ENCODE measurements around the gene THAP3.
"Not testable (repeated sequence)": the region's sequence is repeated elsewhere in the genome, so short reads cannot be mapped to it uniquely, and the experiment has no call there.

THAP3 gene

GRCh38 chr1:6591222-6591621 is 33.4 kb upstream of the THAP3 start:
- no peak for DNase-seq (ENCODE audit: low read depth)

DNA sequence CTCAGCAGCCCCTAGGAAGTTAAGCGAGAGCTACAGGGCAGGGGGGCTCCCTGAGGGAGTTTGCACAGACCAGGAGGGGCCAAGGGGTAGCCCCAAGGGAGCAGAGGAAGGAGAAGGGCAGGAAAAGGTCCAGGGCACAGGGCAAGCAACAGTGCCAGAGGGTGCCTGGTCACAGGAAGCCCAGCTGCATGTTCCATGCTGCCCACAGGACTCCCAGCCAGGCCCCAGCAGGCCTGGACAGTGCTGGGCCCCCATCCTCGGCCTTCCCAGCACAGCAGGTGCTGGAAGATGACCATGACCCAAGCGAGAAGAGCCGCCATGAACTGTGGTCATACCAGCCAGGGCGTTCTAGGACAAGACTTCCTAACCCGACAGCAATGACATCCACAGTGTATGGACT is 33.0 kb upstream of the THAP3 start:
- no peak for DNase-seq (ENCODE audit: low read depth)

DNA sequence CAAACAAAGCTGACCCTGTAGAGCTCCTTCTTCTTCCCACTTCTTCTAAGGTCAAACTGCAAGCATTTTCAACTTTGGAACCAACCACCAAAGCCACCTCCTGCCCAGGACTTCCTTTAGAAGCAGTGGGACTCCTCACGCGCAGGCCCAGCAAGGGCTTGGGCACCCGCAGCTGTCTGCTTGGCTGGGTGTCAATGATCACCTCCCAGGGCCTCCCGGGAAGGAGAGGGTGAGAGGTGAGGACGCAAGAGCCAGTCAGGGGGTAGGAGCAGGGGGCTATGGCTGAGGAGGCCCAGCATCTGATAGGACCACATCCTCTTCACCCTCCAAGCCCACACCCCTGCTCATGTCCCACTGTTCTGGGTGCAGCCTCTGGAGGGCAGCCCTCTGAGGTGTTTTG is 32.2 kb upstream of the THAP3 start:
- DNase-seq (ENCODE audit: low read depth), result no peak

GRCh38 chr1:6592865-6593593 is 31.6 kb upstream of the THAP3 start:
- DNase-seq (ENCODE audit: low read depth), result no peak

DNA sequence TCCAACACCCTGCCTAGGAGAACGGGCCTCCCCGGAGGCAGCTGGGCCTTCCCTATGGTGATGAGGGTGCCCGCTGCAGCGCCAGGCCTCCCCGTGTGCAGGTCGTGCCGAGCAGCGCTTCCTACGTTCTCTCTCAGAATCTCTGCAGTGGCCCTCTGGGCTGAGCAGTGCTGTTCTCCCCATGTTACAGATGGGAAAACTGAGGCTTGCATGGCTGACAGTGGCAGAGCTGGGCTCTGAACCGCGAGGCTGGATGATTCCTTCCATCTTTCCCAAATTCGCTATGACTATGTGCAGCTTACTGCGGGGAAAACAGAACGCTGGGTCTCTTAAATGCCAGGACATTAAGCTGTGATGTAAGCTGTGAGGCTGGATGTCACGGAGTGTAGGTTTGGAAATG is 30.9 kb upstream of the THAP3 start:
- DNase-seq (ENCODE audit: low read depth), result no peak

GRCh38 chr1:6594977-6595740 is 29.5 kb upstream of the THAP3 start:
- no peak for DNase-seq (ENCODE audit: low read depth)

DNA sequence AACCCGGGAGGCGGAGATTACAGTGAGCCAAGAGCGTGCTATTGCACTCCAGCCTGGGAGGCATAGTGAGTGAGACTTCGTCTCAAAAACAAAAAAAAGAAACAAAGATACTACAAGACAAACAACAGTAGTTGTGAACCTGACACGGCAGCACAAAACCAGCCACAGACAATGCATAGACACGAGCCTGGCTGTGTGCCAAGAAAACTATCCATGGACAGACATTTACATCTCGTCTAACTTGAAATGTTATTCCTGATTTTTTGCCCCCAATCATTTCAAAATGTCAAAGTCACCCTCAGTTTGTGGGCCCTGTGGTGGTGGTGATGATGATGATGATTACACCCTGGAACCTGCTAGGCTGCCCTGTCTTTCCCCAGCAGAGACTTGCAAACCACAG is 28.3 kb upstream of the THAP3 start:
- no peak for DNase-seq (ENCODE audit: low read depth)

DNA sequence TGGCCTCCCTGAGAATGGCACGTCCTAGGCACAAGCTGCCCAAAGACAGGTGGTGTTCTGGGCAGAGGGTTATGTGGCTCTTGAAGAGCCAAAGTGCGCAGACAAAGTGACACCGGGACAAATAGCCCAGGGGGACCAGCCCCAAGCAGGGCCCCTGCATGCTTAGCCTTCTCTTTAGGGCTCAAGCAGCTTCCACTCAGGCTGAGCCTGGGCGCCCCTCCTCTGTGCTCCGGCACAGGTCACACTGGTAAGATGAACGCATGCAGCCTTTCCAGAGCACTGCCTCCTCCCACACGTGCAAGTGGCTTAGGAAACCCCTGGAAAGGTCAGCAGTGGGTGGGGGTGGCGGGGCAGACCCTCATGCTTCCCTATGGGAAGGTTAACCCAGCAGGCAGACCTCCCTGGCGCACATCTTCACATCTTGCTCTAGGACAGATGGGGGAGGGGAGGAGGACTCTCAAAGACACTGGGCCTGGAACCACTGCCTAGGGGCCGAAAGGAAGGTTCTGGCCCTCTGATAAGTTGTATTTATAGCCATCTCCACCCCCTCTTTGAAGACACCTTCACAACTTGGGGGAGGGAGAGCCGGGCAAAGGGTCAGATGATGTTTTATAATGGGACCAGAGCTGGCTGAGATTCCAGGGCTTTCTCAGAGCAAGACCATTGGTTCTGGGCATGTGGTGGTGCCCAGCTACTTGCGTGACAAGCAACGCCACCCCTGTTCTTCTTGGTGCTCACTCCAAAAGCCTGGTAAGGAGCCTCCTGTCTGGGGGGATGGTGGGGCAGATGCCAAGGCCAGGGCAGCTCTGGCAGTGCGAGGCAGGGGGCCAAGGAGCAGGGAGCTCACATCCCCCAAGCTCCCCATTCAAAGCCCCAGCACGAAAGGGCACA is 27.5 kb upstream of the THAP3 start:
- no peak for DNase-seq (ENCODE audit: low read depth)

DNA sequence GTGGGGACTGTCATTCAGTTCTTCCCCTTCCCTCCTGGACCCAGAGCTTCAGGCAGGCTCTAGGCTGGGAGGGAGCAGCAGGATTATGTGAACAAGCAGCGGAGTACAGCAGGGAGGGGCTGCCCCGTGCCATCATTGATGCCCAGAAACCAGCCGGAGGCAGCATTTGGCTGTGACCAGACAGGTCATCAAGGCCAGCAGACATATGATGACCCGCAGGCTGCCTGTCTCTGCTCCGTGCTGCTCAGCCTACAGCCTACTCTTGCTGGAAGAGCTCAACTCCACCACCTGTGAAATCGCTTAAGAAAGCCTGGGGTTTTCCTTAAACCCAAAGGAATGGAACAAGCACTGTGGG is 26.9 kb upstream of the THAP3 start:
- DNase-seq (ENCODE audit: low read depth), result no peak

DNA sequence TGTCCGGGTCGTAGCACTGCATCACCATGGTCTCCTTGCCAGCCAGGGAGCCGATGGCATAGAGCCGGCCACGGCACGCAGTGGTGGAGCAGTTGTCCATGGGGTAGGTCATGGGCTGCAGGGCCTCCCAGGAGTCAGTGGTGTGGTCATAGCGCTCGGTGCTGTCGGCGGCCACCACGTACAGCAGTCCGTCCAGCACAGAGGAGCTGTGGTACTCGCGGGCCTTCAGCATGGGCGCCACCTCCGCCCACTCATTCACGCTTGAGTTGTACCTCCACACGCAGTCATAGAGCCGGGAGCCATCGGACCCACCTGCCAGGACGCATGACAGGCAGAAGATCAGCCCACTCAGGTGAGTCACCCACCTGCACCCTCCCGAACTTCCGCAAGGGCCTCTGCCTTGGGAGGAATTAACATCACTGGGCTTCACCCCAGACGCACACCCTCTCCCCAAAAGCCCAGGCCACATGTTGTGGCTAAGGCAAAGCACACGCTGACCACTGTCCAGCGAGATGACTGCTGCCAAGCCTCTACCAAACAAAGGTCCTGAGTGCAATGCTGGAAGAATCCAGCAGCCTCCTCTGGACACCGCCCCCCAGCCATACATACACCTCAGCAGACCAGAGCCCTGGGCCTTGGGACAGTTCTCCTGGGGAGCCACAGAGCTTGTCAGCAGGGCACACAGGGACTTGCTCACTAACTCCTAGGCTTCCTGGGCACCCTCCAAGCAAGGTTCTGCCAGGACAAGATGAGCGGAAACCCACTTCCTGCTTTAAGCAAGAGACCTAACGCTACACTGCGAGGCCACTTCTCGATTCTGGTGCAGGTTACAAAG is 25.3 kb upstream of the THAP3 start:
- peak; percentile 35 for DNase-seq (ENCODE audit: low read depth)

- not testable (repeated sequence) for DNase-seq (ENCODE audit: low read depth)
Measured at GRCh38 chr1:6599991-6600390, 24.7 kb upstream of the THAP3 start.

- DNase-seq (ENCODE audit: low read depth), result no peak
Measured at GRCh38 chr1:6600410-6601048, 24.1 kb upstream of the THAP3 start.

DNA sequence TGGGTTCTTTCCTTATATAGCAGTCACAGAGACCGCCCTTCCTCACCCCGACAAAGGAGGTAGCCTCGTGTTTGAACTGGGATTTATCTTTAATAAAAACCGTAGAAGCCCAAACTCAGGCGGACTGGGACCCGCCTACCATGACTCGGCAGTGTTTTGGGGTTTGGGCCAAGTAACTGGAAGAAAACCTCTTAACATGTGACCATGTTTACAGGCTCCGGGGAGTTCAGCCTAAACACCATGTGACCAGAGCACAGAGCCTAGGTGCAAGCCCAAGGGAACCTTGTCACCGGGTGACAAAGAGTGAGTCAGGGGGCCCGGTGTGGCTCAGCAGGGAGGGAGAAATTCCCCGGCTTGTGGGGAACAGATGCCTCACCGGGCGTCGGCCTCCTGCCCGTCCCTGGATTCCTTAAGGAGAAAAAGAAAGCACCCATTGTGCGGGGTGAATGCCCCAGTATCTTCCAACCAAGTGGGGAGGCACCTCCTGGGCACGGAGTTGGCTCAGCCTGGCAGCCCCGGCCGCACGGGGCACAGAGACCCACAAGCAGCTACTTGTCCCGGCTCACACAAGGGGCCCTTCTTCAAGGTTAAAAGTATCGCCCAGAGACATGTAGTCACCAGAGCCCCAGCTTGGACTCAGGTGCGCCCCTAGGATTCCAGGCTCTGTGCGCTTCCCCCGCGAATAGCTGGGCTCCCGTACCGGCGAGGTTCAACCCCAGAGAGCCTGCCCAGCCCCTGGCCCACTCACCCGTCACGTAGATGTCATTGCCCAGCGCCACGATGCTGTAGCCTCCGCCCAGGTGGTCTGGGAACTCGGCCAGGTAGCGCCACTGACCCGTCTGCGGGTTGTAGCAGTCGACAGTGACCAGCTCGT is 23.4 kb upstream of the THAP3 start:
- peak; percentile 63 for DNase-seq (ENCODE audit: low read depth)

GRCh38 chr1:6601923-6602668 is 22.6 kb upstream of the THAP3 start:
- DNase-seq (ENCODE audit: low read depth), result no peak

DNA sequence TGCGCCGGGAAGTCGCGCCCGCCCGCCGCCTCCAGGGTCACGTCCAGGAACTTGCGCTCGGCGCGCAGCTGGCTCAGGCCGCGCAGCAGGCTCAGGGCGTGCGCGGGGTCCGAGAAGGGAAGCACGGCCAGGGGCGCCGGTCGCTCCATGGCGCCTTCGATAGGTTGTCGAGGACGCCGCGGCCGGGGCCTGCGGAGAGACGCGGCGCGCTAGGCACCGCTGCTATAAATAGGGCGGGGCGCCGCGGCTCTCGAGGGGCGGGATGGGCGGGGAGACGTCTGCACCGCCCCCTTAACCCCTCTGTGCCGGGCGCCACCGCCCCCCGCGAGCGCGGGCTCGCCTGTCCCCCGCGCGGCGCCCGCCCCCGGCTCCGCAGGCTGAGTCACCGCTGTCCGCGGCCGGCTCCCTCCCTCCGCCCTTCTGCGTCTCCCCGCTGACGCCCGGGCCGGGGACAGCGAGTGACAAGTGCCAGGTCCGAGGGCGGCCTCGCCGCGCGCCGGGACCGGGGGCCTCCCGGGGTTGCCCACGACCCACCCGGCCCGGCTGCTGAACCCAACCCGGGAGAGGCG is 21.9 kb upstream of the THAP3 start, which contains the start of gene KLHL21:
Gene KLHL21, minus strand, starts transcription at position 201 of the 569 bp plus-strand sequence. Its CDS starts 52 bp downstream, at position 149.
- DNase-seq (ENCODE audit: low read depth), result peak; percentile 81

- peak; percentile 46 for DNase-seq (ENCODE audit: low read depth)
Measured at GRCh38 chr1:6603238-6603914, 21.3 kb upstream of the THAP3 start.

DNA sequence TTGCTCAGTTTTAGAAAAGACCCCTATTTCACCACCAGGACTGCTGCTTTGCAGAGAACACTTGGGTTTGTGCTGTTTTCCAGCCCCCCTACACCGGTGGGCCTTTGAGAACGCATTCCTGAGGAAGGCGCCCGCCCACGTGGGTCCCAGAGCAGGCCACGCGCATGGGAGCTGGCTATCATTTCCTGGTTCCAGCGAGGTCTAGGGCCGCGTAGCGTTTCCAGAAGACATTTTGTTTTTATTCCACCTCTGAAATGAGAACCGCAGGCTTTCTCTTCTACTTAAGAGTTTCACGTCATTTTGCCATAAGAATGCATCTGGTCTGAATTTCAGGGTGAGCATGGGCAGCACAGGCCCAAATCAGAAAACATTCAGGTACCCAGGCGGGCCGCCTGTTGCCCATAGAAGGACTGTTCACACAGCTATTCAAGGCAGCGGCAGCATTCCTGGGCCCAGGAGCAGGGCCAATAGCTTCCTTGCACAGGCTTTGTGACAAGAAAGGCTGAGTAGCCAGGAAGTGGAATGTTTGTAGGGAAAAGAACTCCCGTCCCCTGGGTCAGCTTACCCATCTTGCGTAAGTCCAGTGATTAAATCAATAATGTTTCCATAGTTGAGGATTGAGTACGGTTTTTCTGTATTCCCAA is 20.6 kb upstream of the THAP3 start:
- DNase-seq (ENCODE audit: low read depth), result peak; percentile 10

All from activated T-helper 1 cell treated with Interleukin-2 at 50 U/mL for 16 hours (primary cell).